H7 (cell line): ENCODE data around the gene CDKN1B. TPM values are rescaled to one million over a fixed set of nuclear protein-coding genes. Genes with fewer than 3 reads are reported as not detected.
"Not testable (repeated sequence)": the region's sequence is repeated elsewhere in the genome, so short reads cannot be mapped to it uniquely, and the experiment has no call there.

Experiments
- DNase-seq: peaks from one replicate; pipeline ENCODE4 v3.0.0; 2012
- H3K27me3 ChIP-seq: 2 replicates; pipeline ENCODE4 v1.6.0; 2011; ENCODE audit warnings: mild to moderate bottlenecking, low read length; ENCODE audit not compliant: control insufficient read depth, insufficient read depth
- H3K36me3 ChIP-seq: replicated peaks from 2 replicates; pipeline ENCODE4 v1.5.1; 2011; ENCODE audit warnings: low read length; ENCODE audit not compliant: control insufficient read depth, insufficient read depth
- H3K4me3 ChIP-seq: 2 replicates; pipeline ENCODE4 v1.5.1; 2011; ENCODE audit warnings: low read depth, mild to moderate bottlenecking, control low read depth, low read length, moderate library complexity; ENCODE audit not compliant: insufficient read depth
- total RNA-seq: library from RNA; depleted of rRNA; stranded (reverse); fragments of >200 nt; shearing (Covaris generic); gene quantifications from 2 replicates; pipeline ENCODE4 v1.2.3, GENCODE V29; 2014

The CDKN1B gene
- total RNA-seq, 1 experiment from 2014 or later: 11.7 TPM

- Histone ChIP-seq H3K27me3 (peaks cover 48% of the 10 kb centered on the region), H3K4me3 (peak overlapping the region; percentile 78), H3K36me3 (peaks cover 8% of the 10 kb centered on the region)
- DNase-seq: peak; percentile 86
Measured at GRCh38 chr12:12724421-12725085, 7.4 kb downstream of the CDKN1B start.

GRCh38 chr12:12725086-12725955 is 8.2 kb downstream of the CDKN1B start:
- peak; percentile 94 for DNase-seq
- Histone ChIP-seq H3K36me3 (peaks cover 6% of the 10 kb centered on the region; the same call in 1 of the 2 replicates), H3K27me3 (peaks cover 46% of the 10 kb centered on the region), H3K4me3 (peak overlapping the region; percentile 78)

GRCh38 chr12:12725956-12726554 is 8.9 kb downstream of the CDKN1B start:
- no peak for DNase-seq
- 0 out of 2 replicates have a peak, but pooled peaks cover under 1% of the 10 kb centered on the region for H3K36me3 ChIP-seq
- peak overlapping the region; percentile 78 for H3K4me3 ChIP-seq
- H3K27me3 ChIP-seq: peaks cover 40% of the 10 kb centered on the region

GRCh38 chr12:12726555-12727093 is 9.5 kb downstream of the CDKN1B start:
- Histone ChIP-seq H3K36me3 (no peaks in the 10 kb centered on the region), H3K4me3 (peak overlapping the region; percentile 78), H3K27me3 (peaks cover 36% of the 10 kb centered on the region)
- no peak for DNase-seq

GRCh38 chr12:12731178-12731577 is 14.0 kb downstream of the CDKN1B start:
- H3K27me3 ChIP-seq: peaks cover 7% of the 10 kb centered on the region
- no peak for DNase-seq

GRCh38 chr12:12731785-12732184 is 14.6 kb downstream of the CDKN1B start:
- Histone ChIP-seq H3K4me3 (no peak overlapping the region), H3K36me3 (no peaks in the 10 kb centered on the region), H3K27me3 (peaks cover 2% of the 10 kb centered on the region)
- no peak for DNase-seq

More at GRCh38 chr12:12731178-12731577, 14.0 kb downstream of the CDKN1B start:
- Histone ChIP-seq H3K4me3 (no peak overlapping the region), H3K36me3 (no peaks in the 10 kb centered on the region)

- Histone ChIP-seq H3K27me3 (no peaks in the 10 kb centered on the region; the same call in 1 of the 2 replicates), H3K36me3 (no peaks in the 10 kb centered on the region), H3K4me3 (no peak overlapping the region)
- DNase-seq: no peak
Measured at GRCh38 chr12:12733118-12733517, 15.9 kb downstream of the CDKN1B start.

- no peaks in the 10 kb centered on the region for H3K36me3 ChIP-seq
- no peak for DNase-seq
- H3K27me3 ChIP-seq: no peaks in the 10 kb centered on the region
- H3K4me3 ChIP-seq: no peak overlapping the region
Measured at GRCh38 chr12:12734054-12734453, 16.9 kb downstream of the CDKN1B start.

GRCh38 chr12:12734561-12735071 is 17.4 kb downstream of the CDKN1B start:
- DNase-seq: no peak
- Histone ChIP-seq H3K27me3 (no peaks in the 10 kb centered on the region), H3K4me3 (no peak overlapping the region), H3K36me3 (no peaks in the 10 kb centered on the region)

GRCh38 chr12:12735301-12735700 is 18.1 kb downstream of the CDKN1B start:
- no peaks in the 10 kb centered on the region for H3K36me3 ChIP-seq
- H3K4me3 ChIP-seq: no peak overlapping the region
- no peaks in the 10 kb centered on the region for H3K27me3 ChIP-seq
- DNase-seq: no peak

GRCh38 chr12:12736759-12737676 is 19.9 kb downstream of the CDKN1B start:
- peak; percentile 57 for DNase-seq
- no peak overlapping the region for H3K4me3 ChIP-seq
- no peaks in the 10 kb centered on the region for H3K27me3 ChIP-seq
- no peaks in the 10 kb centered on the region for H3K36me3 ChIP-seq

- DNase-seq: not testable (repeated sequence)
Measured at GRCh38 chr12:12738152-12738551, 21.0 kb downstream of the CDKN1B start.

GRCh38 chr12:12741660-12742059 is 24.5 kb downstream of the CDKN1B start:
- no peak for DNase-seq
- no peaks in the 10 kb centered on the region for H3K27me3 ChIP-seq
- no peak overlapping the region for H3K4me3 ChIP-seq
- H3K36me3 ChIP-seq: no peaks in the 10 kb centered on the region

More at GRCh38 chr12:12738152-12738551, 21.0 kb downstream of the CDKN1B start:
- H3K27me3 ChIP-seq, H3K4me3 ChIP-seq, H3K36me3 ChIP-seq: not testable (repeated sequence)
